GM12878 (cell line): ENCODE measurements around the gene GPR155. TPM values are rescaled to one million over a fixed set of nuclear protein-coding genes. Genes with fewer than 3 reads are reported as not detected.

Experiments used
- ATAC-seq: fragments of 200-7000 bp; cut with Tn5 transposase; 3 replicates; pipeline ENCODE4 v1.9.1; 2020; ENCODE audit warnings: mild to moderate bottlenecking, moderate library complexity
- BruUV-seq: library from RNA; stranded (reverse); fragments of 400-500 nt; replicated peaks from 2 replicates; lab custom pipeline; 2021; lab: Mats Ljungman, UMichigan
- CTCF ChIA-PET: fragments of 300-600 bp; sonication (Branson Sonifier 250); formaldehyde crosslinking; extraction: SDS; loops from one replicate; lab custom pipeline; 2021; ENCODE audit warnings: inconsistent platforms; lab: Yijun Ruan, JAX
- POLR2A ChIA-PET: fragments of 350-600 bp; formaldehyde crosslinking; extraction: SDS; loops from one replicate; lab custom pipeline; 2021; ENCODE audit warnings: inconsistent platforms; lab: Charles Lee
- RAD21 ChIA-PET: fragments of 300-600 bp; sonication (Branson Sonifier 250); formaldehyde crosslinking; loops from one replicate; lab custom pipeline; 2023; ENCODE audit warnings: antibody characterized with exemption; ENCODE audit not compliant: unreplicated experiment; lab: Charles Lee
- SMC1A ChIA-PET: fragments of 300-600 bp; sonication (Branson Sonifier 250); formaldehyde crosslinking; loops from one replicate; lab custom pipeline; 2023; ENCODE audit not compliant: unreplicated experiment, uncharacterized antibody; lab: Charles Lee
- DNase-seq: peaks from one replicate; pipeline ENCODE4 v3.0.0-alpha.2; 2011; ENCODE audit warnings: low read depth, low spot score
- FAIRE-seq: peaks from 3 replicates; lab custom pipeline; 2011; peaks lifted over from hg19 to GRCh38; lab: Jason Lieb, UNC
- H2AFZ ChIP-seq: 2 replicates; pipeline ENCODE4 v1.6.0; 2011; ENCODE audit warnings: low read depth, low read length, control low read depth; ENCODE audit not compliant: control insufficient read depth
- H3K27ac ChIP-seq: 2 replicates; pipeline ENCODE4 v1.5.1; 2011; ENCODE audit warnings: control low read depth; ENCODE audit not compliant: control insufficient read depth, insufficient read depth
- H3K27me3 ChIP-seq, 2 experiments: replicated peaks in 1 of 2; 2 replicates each; pipeline versions ENCODE4 v1.6.0 to v1.6.1; 2011; ENCODE audit warnings: low read length in 1 of 2; ENCODE audit not compliant: control insufficient read depth in 2 of 2, insufficient read depth in 2 of 2
- H3K36me3 ChIP-seq, 2 experiments: 2 replicates each; pipeline ENCODE4 v1.5.1; 2011; ENCODE audit warnings: low read length in 1 of 2; ENCODE audit not compliant: control insufficient read depth in 2 of 2, insufficient read depth in 2 of 2
- H3K4me1 ChIP-seq: 2 replicates; pipeline ENCODE4 v1.6.1; 2011; ENCODE audit warnings: mild to moderate bottlenecking, low read length, moderate library complexity, mixed read lengths; ENCODE audit not compliant: control insufficient read depth, insufficient read depth
- H3K4me2 ChIP-seq: 2 replicates; pipeline ENCODE4 v1.6.0; 2011; ENCODE audit warnings: control low read depth; ENCODE audit not compliant: control insufficient read depth, insufficient read depth
- H3K4me3 ChIP-seq: fragments of 200-600 bp; sonication (generic); 2 replicates; pipeline ENCODE4 v1.5.1; 2016
- H3K79me2 ChIP-seq: 2 replicates; pipeline ENCODE4 v1.6.0; 2011; ENCODE audit warnings: low read length; ENCODE audit not compliant: control insufficient read depth, insufficient read depth
- H3K9ac ChIP-seq: 2 replicates; pipeline ENCODE4 v1.8.0; 2011; ENCODE audit warnings: low read length, control low read depth, mixed read lengths; ENCODE audit not compliant: control insufficient read depth, insufficient read depth
- H3K9me3 ChIP-seq: replicated peaks from 3 replicates; pipeline ENCODE4 v1.5.1; 2011; ENCODE audit warnings: mild to moderate bottlenecking, low read length; ENCODE audit not compliant: control insufficient read depth, insufficient read depth
- H4K20me1 ChIP-seq: 2 replicates; pipeline ENCODE4 v1.6.0; 2011; ENCODE audit not compliant: control insufficient read depth, insufficient read depth
- ETV6 ChIP-seq, 2 experiments: fragments of 450-650 bp in 1 of 2; IDR thresholded peaks in 1 of 2; conservative IDR thresholded peaks in 1 of 2; 2 replicates each; pipeline ENCODE4 v1.6.1; 2014; ENCODE audit warnings: antibody characterized with exemption in 1 of 2, borderline replicate concordance in 1 of 2, low read depth in 1 of 2, mild to moderate bottlenecking in 1 of 2, moderate library complexity in 1 of 2
- JUNB ChIP-seq: IDR thresholded peaks from 2 replicates; pipeline ENCODE4 v1.6.1; 2016; ENCODE audit warnings: antibody characterized with exemption, mild to moderate bottlenecking
- NR2C2 ChIP-seq: IDR thresholded peaks from 2 replicates; pipeline ENCODE4 v1.6.1; 2011; ENCODE audit warnings: borderline replicate concordance, low read depth; ENCODE audit not compliant: control insufficient read depth, insufficient read length
- NRF1 ChIP-seq: conservative IDR thresholded peaks from 2 replicates; pipeline ENCODE4 v1.6.1; 2011; ENCODE audit warnings: mild to moderate bottlenecking, low read depth, low read length, improper control_type of control experiment
- RAD21 ChIP-seq: IDR thresholded peaks from 2 replicates; pipeline ENCODE4 v1.6.1; 2011; ENCODE audit warnings: mild to moderate bottlenecking, low read depth, low read length, moderate library complexity; ENCODE audit not compliant: insufficient read depth
- SREBF1 ChIP-seq: IDR thresholded peaks from 2 replicates; pipeline ENCODE4 v1.6.1; 2012; ENCODE audit warnings: mild to moderate bottlenecking, low read length
- STAT3 ChIP-seq: IDR thresholded peaks from 2 replicates; pipeline ENCODE4 v1.6.1; 2011; ENCODE audit warnings: low read depth, low read length, improper control_type of control experiment
- SUPT20H ChIP-seq: IDR thresholded peaks from 2 replicates; pipeline ENCODE4 v1.6.1; 2011; ENCODE audit warnings: low read depth, mild to moderate bottlenecking, low read length, moderate library complexity, borderline replicate concordance; ENCODE audit not compliant: control insufficient read depth
- TCF3 ChIP-seq: IDR thresholded peaks from 2 replicates; pipeline ENCODE4 v1.6.1; 2012; ENCODE audit warnings: low read depth, mild to moderate bottlenecking, low read length, borderline replicate concordance; ENCODE audit not compliant: insufficient read depth
- ZNF622 ChIP-seq: fragments of 450-650 bp; IDR thresholded peaks from 2 replicates; pipeline ENCODE4 v1.6.1; 2017; ENCODE audit warnings: mild to moderate bottlenecking, inconsistent platforms
- WGBS: methylation state at CpG from one replicate; pipeline ENCODE4 v1.1.6; 2016; ENCODE audit warnings: low lambda C conversion rate; ENCODE audit not compliant: insufficient replicate concordance, insufficient coverage; ENCODE audit errors: missing lambda C conversion rate; 5-methylcytosine and 5-hydroxymethylcytosine counted together
- in situ Hi-C: fragments of 300-500 bp; cut with MboI; formaldehyde crosslinking; loops from 9 replicates; pipeline ENCODE4 v1.14.3; 2018; ENCODE audit warnings: mixed read lengths
- intact Hi-C: fragments of 100-400 bp; cut with micrococcal nuclease; formaldehyde crosslinking; loops from one replicate; pipeline ENCODE4 v1.14.2; 2022; ENCODE audit not compliant: unreplicated experiment
- polyA plus RNA-seq, 11 experiments: library from polyadenylated mRNA; depleted of rRNA in 4 of 11; unstranded in 6 of 11; stranded (reverse) in 5 of 11; fragments of >200 nt; fragmentation: Nextera tagmentation in 4 of 11; fragmentation: Illumina TruSeq in 1 of 11; extraction: Ambion mirVana in 4 of 11; extraction: Trizol in 1 of 11; gene quantifications; 1 replicate in 1 of 11; 2 replicates in 10 of 11; pipeline versions ENCODE4 v1.2.1 to v1.2.3, GENCODE V29; 2011 to 2016; ENCODE audit warnings: inconsistent platforms in 2 of 11, missing spikeins in 2 of 11, low read depth in 1 of 11
- total RNA-seq, 4 experiments: library from RNA; depleted of rRNA in 3 of 4; stranded (reverse); fragments of >200 nt in 3 of 4; fragmentation: Illumina TruSeq in 1 of 4; extraction: Trizol in 1 of 4; gene quantifications; 2 replicates each; pipeline versions ENCODE4 v1.2.1 to v1.2.3, GENCODE V29; 2013 to 2021
- TF ChIP-seq, protein P1 (sequence below): fragments of 450-650 bp; IDR thresholded peaks from 2 replicates; pipeline ENCODE4 v1.6.1; 2017; ENCODE audit warnings: low read depth, mild to moderate bottlenecking, moderate library complexity
- TF ChIP-seq, protein P2 (sequence below): fragments of 150-350 bp; IDR thresholded peaks from 2 replicates; pipeline ENCODE4 v1.6.1; 2014; ENCODE audit warnings: mild to moderate bottlenecking, low read depth, low read length
- TF ChIP-seq, protein P3 (sequence below): IDR thresholded peaks from 2 replicates; pipeline ENCODE4 v1.6.1; 2012; ENCODE audit warnings: low read depth, low read length, improper control_type of control experiment
- TF ChIP-seq, protein P4 (sequence below): fragments of 450-650 bp; IDR thresholded peaks from 2 replicates; pipeline ENCODE4 v1.6.1; 2016; ENCODE audit warnings: mild to moderate bottlenecking, moderate library complexity, borderline replicate concordance

The GPR155 gene
- total and polyA plus RNA-seq, 10 of the 15 experiments (the other 5 are each of a cell fraction or from before 2014, with no cell fraction given), result 0.53 to 3.0 (median 1.5) TPM

DNA sequence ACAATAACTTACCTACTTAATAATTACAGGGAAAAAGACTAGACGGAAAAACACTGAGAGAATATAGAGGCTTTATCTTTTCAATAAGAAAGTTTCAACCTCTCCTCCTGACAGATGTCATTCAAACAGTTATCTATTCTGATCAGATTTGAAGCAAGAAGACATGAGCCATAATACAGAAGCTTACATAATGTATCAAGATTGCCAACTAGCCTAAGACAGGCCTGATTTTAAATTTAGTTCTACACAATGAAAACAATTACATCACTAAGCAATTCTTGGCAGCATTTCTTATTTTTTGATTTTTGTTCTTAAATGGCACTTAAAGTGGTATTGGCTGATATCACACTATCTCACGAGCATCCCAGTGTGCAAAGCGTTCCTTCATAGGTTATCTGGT lies 41.6 kb downstream of the GPR155 start:
- H3K9ac ChIP-seq, result no peak overlapping the region
- ATAC-seq (no peak), FAIRE-seq (no peak), DNase-seq (no peak)
- no peak overlapping the region for H3K4me2 ChIP-seq
- TF ChIP-seq SUPT20H, result no peak
- no peak for TF ChIP-seq RAD21
- TF ChIP-seq, protein P1, sequence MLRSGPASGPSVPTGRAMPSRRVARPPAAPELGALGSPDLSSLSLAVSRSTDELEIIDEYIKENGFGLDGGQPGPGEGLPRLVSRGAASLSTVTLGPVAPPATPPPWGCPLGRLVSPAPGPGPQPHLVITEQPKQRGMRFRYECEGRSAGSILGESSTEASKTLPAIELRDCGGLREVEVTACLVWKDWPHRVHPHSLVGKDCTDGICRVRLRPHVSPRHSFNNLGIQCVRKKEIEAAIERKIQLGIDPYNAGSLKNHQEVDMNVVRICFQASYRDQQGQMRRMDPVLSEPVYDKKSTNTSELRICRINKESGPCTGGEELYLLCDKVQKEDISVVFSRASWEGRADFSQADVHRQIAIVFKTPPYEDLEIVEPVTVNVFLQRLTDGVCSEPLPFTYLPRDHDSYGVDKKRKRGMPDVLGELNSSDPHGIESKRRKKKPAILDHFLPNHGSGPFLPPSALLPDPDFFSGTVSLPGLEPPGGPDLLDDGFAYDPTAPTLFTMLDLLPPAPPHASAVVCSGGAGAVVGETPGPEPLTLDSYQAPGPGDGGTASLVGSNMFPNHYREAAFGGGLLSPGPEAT, result no peak
- no peak for TF ChIP-seq ETV6 (conservative IDR thresholded peaks at IDR 0.05 in 1 of 2, IDR thresholded peaks at IDR 0.05 in 1 of 2; ENCODE audit: borderline replicate concordance in 1 of 2, low read depth in 1 of 2)
- TF ChIP-seq, protein P2, sequence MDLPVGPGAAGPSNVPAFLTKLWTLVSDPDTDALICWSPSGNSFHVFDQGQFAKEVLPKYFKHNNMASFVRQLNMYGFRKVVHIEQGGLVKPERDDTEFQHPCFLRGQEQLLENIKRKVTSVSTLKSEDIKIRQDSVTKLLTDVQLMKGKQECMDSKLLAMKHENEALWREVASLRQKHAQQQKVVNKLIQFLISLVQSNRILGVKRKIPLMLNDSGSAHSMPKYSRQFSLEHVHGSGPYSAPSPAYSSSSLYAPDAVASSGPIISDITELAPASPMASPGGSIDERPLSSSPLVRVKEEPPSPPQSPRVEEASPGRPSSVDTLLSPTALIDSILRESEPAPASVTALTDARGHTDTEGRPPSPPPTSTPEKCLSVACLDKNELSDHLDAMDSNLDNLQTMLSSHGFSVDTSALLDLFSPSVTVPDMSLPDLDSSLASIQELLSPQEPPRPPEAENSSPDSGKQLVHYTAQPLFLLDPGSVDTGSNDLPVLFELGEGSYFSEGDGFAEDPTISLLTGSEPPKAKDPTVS, result no peak
- TF ChIP-seq SREBF1, result no peak
- no peak for TF ChIP-seq JUNB
- TF ChIP-seq, protein P3, sequence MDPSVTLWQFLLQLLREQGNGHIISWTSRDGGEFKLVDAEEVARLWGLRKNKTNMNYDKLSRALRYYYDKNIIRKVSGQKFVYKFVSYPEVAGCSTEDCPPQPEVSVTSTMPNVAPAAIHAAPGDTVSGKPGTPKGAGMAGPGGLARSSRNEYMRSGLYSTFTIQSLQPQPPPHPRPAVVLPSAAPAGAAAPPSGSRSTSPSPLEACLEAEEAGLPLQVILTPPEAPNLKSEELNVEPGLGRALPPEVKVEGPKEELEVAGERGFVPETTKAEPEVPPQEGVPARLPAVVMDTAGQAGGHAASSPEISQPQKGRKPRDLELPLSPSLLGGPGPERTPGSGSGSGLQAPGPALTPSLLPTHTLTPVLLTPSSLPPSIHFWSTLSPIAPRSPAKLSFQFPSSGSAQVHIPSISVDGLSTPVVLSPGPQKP, result no peak
- no peak for TF ChIP-seq ZNF622
- TF ChIP-seq, protein P4, sequence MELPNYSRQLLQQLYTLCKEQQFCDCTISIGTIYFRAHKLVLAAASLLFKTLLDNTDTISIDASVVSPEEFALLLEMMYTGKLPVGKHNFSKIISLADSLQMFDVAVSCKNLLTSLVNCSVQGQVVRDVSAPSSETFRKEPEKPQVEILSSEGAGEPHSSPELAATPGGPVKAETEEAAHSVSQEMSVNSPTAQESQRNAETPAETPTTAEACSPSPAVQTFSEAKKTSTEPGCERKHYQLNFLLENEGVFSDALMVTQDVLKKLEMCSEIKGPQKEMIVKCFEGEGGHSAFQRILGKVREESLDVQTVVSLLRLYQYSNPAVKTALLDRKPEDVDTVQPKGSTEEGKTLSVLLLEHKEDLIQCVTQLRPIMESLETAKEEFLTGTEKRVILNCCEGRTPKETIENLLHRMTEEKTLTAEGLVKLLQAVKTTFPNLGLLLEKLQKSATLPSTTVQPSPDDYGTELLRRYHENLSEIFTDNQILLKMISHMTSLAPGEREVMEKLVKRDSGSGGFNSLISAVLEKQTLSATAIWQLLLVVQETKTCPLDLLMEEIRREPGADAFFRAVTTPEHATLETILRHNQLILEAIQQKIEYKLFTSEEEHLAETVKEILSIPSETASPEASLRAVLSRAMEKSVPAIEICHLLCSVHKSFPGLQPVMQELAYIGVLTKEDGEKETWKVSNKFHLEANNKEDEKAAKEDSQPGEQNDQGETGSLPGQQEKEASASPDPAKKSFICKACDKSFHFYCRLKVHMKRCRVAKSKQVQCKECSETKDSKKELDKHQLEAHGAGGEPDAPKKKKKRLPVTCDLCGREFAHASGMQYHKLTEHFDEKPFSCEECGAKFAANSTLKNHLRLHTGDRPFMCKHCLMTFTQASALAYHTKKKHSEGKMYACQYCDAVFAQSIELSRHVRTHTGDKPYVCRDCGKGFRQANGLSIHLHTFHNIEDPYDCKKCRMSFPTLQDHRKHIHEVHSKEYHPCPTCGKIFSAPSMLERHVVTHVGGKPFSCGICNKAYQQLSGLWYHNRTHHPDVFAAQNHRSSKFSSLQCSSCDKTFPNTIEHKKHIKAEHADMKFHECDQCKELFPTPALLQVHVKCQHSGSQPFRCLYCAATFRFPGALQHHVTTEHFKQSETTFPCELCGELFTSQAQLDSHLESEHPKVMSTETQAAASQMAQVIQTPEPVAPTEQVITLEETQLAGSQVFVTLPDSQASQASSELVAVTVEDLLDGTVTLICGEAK, result no peak
- TF ChIP-seq TCF3, result no peak
- TF ChIP-seq NR2C2, result no peak
- no peak for TF ChIP-seq NRF1
- no peak for TF ChIP-seq STAT3
- no peaks in the 10 kb centered on the region; a peak in 1 of 4 replicates for H3K36me3 ChIP-seq
- no peak overlapping the region for H3K27ac ChIP-seq
- no peak overlapping the region for H2AFZ ChIP-seq
- RAD21 ChIA-PET, result no interaction called here
- no peaks in the 10 kb centered on the region for H3K79me2 ChIP-seq
- in situ Hi-C loops, result no loop called here
- no peaks in the 10 kb centered on the region for H3K27me3 ChIP-seq
- BruUV-seq, result no TSS peak
- peaks cover 4% of the 10 kb centered on the region; the same call in 1 of the 2 replicates for H3K4me1 ChIP-seq
- POLR2A ChIA-PET, result no interaction called here
- no peak overlapping the region for H3K4me3 ChIP-seq
- intact Hi-C loops, result loop anchor here (10.0 kb wide), 1 partner anchor 1040 kb away; no protein-coding TSS in a partner anchor
- H3K9me3 ChIP-seq, result no peaks in the 10 kb centered on the region
- SMC1A ChIA-PET, result interaction anchor here (1.1 to 1.6 kb wide), 2 partner anchors 12 to 102 kb away, joined by 3 to 5 read pairs; no protein-coding TSS in a partner anchor
- CTCF ChIA-PET, result interaction anchor here (2.8 kb wide), 1 partner anchor 17 kb away, joined by 13 read pairs; no protein-coding TSS in a partner anchor
- WGBS, result 89% methylated on average over 3 of the region's 3 CpGs
- H4K20me1 ChIP-seq, result no peaks in the 10 kb centered on the region
